ENCODE results near the gene PCGF5.
"Not testable (repeated sequence)": the region's sequence is repeated elsewhere in the genome, so short reads cannot be mapped to it uniquely, and the experiment has no call there.

Gene PCGF5

GRCh38 chr10:91210014-91210413 is 10.4 kb upstream of the PCGF5 start:
- DNase-seq (ENCODE audit: low spot score) = peak; percentile 32

GRCh38 chr10:91210435-91210834 is 10.0 kb upstream of the PCGF5 start:
- DNase-seq (ENCODE audit: low spot score) = peak; percentile 85

- no peak for DNase-seq (ENCODE audit: low spot score)
These were observed 8.8 kb upstream of the PCGF5 start for GRCh38 chr10:91211675-91212074.

- DNase-seq (ENCODE audit: low spot score) = no peak
These were observed 5.6 kb upstream of the PCGF5 start for GRCh38 chr10:91214911-91215310.

- no peak for DNase-seq (ENCODE audit: low spot score)
These were observed 5.1 kb upstream of the PCGF5 start for GRCh38 chr10:91215384-91215783.

GRCh38 chr10:91219371-91220193 is 881 bp upstream of the PCGF5 start:
- DNase-seq (ENCODE audit: low spot score) = no peak

- DNase-seq (ENCODE audit: low spot score) = peak; percentile 7
These were observed 652 bp downstream of the PCGF5 start for GRCh38 chr10:91220954-91221675.

GRCh38 chr10:91226093-91226492 is 5.6 kb downstream of the PCGF5 start:
- DNase-seq (ENCODE audit: low spot score) = no peak

- DNase-seq (ENCODE audit: low spot score) = no peak
These were observed 7.1 kb downstream of the PCGF5 start for GRCh38 chr10:91227576-91227975.

GRCh38 chr10:91229683-91230082 is 9.2 kb downstream of the PCGF5 start:
- DNase-seq (ENCODE audit: low spot score) = no peak

- DNase-seq (ENCODE audit: low spot score) = no peak
These were observed 17.7 kb downstream of the PCGF5 start for GRCh38 chr10:91238191-91238590.

- no peak for DNase-seq (ENCODE audit: low spot score)
These were observed 19.3 kb downstream of the PCGF5 start for GRCh38 chr10:91239789-91240188.

GRCh38 chr10:91242940-91243339 is 22.5 kb downstream of the PCGF5 start:
- DNase-seq (ENCODE audit: low spot score) = no peak

GRCh38 chr10:91247360-91248111 is 27.1 kb downstream of the PCGF5 start:
- no peak for DNase-seq (ENCODE audit: low spot score)

GRCh38 chr10:91249700-91250099 is 29.2 kb downstream of the PCGF5 start:
- DNase-seq (ENCODE audit: low spot score) = no peak

- no peak for DNase-seq (ENCODE audit: low spot score)
These were observed 29.9 kb downstream of the PCGF5 start for GRCh38 chr10:91250341-91250740.

GRCh38 chr10:91251430-91252056 is 31.1 kb downstream of the PCGF5 start:
- DNase-seq (ENCODE audit: low spot score) = peak; percentile 74

- no peak for DNase-seq (ENCODE audit: low spot score)
These were observed 32.8 kb downstream of the PCGF5 start for GRCh38 chr10:91253300-91253699.

- DNase-seq (ENCODE audit: low spot score) = no peak
These were observed 36.8 kb downstream of the PCGF5 start for GRCh38 chr10:91257310-91257709.

GRCh38 chr10:91260417-91260816 is 40.0 kb downstream of the PCGF5 start:
- not testable (repeated sequence) for DNase-seq (ENCODE audit: low spot score)

- no peak for DNase-seq (ENCODE audit: low spot score)
These were observed 51.4 kb downstream of the PCGF5 start for GRCh38 chr10:91271886-91272285.

- no peak for DNase-seq (ENCODE audit: low spot score)
These were observed 64.1 kb downstream of the PCGF5 start for GRCh38 chr10:91284486-91285090.
